Activated CD4-positive, alpha-beta T cell treated with anti-CD3 and anti-CD28 coated beads, Interleukin-2, amount 50 U/mL, for 24 hours (primary cell): ENCODE data around the gene EFCAB6.

Experiments
- DNase-seq, 2 donors: peaks; one replicate each; pipeline ENCODE4 v3.0.0-alpha.2; 2020; ENCODE audit warnings: low read depth in 1 of 2, low spot score in 1 of 2

EFCAB6 gene

DNA sequence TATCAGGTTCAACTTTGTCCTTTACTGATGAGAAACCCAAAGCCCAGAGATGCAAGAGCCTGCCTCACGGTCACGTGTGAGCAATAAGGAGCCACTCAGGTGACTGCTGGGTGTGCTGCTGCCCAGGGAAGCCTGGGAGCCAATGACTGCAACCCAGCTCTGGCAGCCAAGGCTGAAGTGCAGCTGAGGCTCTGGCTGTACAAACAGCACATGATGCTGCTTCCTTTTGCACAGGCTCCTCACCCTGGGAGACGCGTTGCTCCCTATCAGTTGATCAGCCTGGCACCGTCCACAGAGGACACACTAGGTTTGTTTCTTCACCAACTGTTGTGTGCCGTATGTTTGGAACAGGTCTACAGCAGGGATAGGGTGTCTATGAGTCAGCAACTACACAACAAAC is 168.7 kb downstream of the EFCAB6 start:
- no peak for DNase-seq

- DNase-seq, result no peak
These were observed 169.5 kb downstream of the EFCAB6 start for GRCh38 chr22:43642319-43643206.

GRCh38 chr22:43639228-43639948 is 172.7 kb downstream of the EFCAB6 start:
- no peak for DNase-seq

GRCh38 chr22:43637275-43638260 is 174.5 kb downstream of the EFCAB6 start:
- no peak for DNase-seq

GRCh38 chr22:43636086-43636485 is 176.0 kb downstream of the EFCAB6 start:
- no peak for DNase-seq

GRCh38 chr22:43635101-43635500 is 177.0 kb downstream of the EFCAB6 start:
- DNase-seq, result no peak

GRCh38 chr22:43634316-43634715 is 177.8 kb downstream of the EFCAB6 start:
- no peak for DNase-seq

GRCh38 chr22:43633631-43634285 is 178.3 kb downstream of the EFCAB6 start:
- no peak for DNase-seq

GRCh38 chr22:43631846-43632245 is 180.3 kb downstream of the EFCAB6 start:
- no peak for DNase-seq

DNA sequence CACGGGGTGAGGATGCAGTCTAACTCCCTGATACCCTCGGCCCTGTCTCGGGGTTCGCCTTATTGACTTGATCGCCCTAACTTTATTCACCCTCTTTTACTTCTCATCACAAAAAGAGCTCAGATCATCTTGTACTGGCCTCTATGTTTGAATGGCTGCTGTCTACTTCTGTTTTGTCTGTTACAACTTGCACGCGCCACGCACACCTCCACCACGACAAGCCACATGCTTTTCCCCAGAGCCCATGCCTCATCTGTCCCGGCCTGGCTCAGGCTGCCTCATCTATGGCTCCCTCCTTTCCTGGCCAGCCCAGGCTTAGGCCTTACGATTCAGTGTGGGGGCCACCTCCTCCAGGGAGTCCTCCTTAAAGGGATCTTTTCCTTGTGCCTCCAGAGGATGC is 180.9 kb downstream of the EFCAB6 start:
- DNase-seq, result no peak

DNA sequence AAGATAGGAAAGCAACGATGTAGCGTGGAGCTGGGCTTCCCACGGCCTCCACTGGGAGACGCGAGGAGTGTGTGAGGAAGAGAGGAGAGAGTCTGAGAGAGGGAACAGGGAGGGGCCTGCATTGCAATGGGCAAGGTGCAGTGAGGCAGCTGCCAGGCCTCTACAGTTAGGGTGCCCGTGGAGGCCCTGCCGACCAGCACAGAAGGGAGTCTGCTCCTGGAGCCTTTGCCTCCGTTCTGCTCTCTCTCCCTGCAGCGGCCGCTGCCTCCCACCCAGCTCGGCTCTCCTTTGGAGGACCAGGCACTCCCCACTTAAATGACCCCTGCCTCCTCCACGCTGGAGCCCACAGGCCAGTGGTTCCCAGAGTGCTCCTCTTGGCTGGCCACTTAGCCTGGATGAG is 181.7 kb downstream of the EFCAB6 start:
- no peak for DNase-seq

DNA sequence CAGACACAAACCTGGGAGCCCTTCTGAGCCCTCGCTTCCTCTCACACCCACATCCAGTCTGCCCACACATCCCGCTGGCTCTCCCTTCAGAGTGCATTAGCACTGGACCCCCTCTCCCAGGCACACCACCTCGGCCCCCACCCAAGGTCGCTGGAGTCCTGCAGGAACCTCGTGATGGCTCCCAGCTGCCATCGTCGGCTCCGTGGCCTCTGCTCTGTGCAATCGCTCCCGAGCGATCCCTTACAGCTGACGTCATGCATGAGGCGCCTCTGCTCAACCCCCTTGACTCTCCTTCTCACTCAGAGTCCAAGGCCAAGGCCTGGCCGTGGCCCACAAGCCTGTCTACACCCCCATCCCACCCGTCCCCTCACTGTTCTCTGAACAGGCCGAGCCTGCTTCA is 183.9 kb downstream of the EFCAB6 start:
- DNase-seq, result no peak

DNA sequence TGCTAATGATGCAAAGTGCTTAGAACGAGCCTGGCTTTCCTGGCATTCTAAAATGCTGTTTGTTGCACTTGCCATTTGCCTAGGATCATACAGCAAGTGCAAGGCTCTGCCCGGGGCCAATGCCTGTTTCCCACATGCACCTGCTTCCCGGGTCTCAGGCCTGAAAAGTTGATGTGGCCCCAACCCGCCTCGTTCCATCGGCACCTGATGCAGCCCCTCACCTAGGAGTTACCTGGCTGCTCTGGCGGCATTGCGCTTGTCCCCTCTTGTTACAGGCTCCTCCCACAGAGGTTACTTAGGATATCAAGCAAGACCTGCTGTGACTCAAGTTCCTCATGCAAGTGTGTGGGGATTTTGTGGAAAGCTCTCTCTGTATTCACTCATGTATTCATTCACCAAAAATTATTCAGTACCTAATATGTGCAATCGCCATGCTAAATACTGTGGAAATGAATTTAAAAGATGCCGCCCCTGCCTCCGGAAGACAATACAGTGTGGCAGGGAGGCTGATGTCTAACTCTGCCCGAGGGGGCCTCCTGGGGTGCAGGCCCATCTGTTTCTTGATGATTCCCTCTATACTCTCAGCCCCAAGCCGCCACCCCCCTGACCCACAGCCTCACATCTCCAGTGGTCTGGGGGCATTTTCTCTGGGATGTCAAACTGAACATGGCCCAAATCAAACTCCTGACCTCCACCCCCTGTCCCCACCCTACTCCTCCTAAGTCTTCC is 184.5 kb downstream of the EFCAB6 start:
- DNase-seq, result no peak

GRCh38 chr22:43625242-43625641 is 186.9 kb downstream of the EFCAB6 start:
- DNase-seq, result no peak

- no peak for DNase-seq
These were observed 187.7 kb downstream of the EFCAB6 start for GRCh38 chr22:43624144-43624998.

- no peak for DNase-seq
These were observed 189.2 kb downstream of the EFCAB6 start for GRCh38 chr22:43622886-43623285.

GRCh38 chr22:43620197-43620596 is 191.9 kb downstream of the EFCAB6 start:
- DNase-seq, result no peak

DNA sequence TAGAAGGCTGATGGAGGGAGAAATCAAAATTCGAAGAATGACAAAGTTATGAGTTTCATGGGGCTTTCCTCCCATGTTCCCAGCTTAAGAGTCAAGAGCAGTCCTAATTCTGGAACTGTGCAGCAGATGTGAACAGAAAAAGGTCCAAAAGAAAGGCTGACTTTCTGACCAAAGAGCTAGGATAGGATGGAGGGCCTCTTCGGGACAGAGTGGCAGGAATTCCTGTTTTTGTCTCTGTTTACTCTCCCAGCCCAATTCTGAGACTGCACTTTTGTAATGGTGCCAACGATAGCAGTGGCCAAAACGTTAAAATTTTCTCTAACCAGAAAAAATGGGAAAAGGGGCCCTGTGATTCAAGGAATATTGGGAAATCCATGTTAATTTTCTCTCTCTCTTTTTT is 193.6 kb downstream of the EFCAB6 start:
- DNase-seq, result no peak

DNA sequence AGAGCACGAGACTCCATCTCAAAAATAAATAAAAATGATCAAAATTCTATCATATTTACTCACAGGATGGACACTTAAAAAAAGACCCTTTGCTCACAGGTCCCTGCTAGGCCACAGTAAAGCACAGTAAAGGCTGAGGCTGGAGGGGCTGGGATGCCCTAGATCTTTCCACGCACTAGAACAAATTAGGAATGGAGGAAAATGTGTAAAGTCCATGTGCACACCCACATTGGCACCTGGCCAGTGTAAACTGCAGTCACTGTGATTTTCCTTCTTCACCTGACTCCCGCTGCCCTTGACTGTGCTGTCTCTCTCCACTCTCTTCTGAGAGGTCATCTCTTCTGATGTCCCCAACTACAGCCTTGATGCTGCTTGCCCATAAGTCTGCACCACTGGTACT is 195.5 kb downstream of the EFCAB6 start:
- no peak for DNase-seq
